Lower leg skin (tissue), 3 donors: ENCODE measurements around the gene TM7SF3.

Experiments used
- CTCF ChIP-seq, 3 donors: fragments of 450-650 bp; IDR thresholded peaks; one replicate each; pipeline ENCODE4 v1.5.1; 2016; ENCODE audit warnings: antibody characterized with exemption in 3 of 3, mild to moderate bottlenecking in 3 of 3, moderate library complexity in 2 of 3
- POLR2A ChIP-seq, 2 donors: fragments of 450-650 bp; IDR thresholded peaks; one replicate each; pipeline ENCODE4 v1.6.1; 2016 to 2017; ENCODE audit warnings: antibody characterized with exemption in 2 of 2, mild to moderate bottlenecking in 1 of 2, moderate library complexity in 1 of 2

- TF ChIP-seq CTCF (IDR thresholded peaks at IDR 0.05) (no peak), POLR2A (IDR thresholded peaks at IDR 0.05) (no peak)
Observed at GRCh38 chr12:26989873-26990272, 24.3 kb downstream of the TM7SF3 start.
